Endothelial cell of umbilical vein (primary cell): ENCODE measurements around the gene GABPB1. TPM values are rescaled to one million over a fixed set of nuclear protein-coding genes. Genes with fewer than 3 reads are reported as not detected.

Experiments
- BruUV-seq: library from RNA; stranded (reverse); fragments of 400-500 nt; replicated peaks from 2 replicates; lab custom pipeline; 2021; lab: Mats Ljungman, UMichigan
- CTCF ChIA-PET: fragments of 300-600, 350-600 bp; sonication (Branson Sonifier 250); formaldehyde crosslinking; loops from one replicate; lab custom pipeline; 2021; ENCODE audit warnings: antibody characterized with exemption, inconsistent platforms; lab: Charles Lee
- POLR2A ChIA-PET: fragments of 300-600, 350-600 bp; sonication (Branson Sonifier 250); formaldehyde crosslinking; loops from one replicate; lab custom pipeline; 2021; ENCODE audit warnings: antibody characterized with exemption, inconsistent platforms; lab: Charles Lee
- DNase-seq: peaks from one replicate; pipeline ENCODE4 v3.0.0-alpha.2; 2011; ENCODE audit warnings: low read depth, low spot score
- FAIRE-seq: peaks from 2 replicates; lab custom pipeline; 2011; peaks lifted over from hg19 to GRCh38; lab: Jason Lieb, UNC
- H2AFZ ChIP-seq: 2 replicates; pipeline ENCODE4 v1.6.0; 2012; ENCODE audit warnings: low read depth, low read length, control low read depth, inconsistent platforms
- H3K27ac ChIP-seq: 2 replicates; pipeline ENCODE4 v1.5.1; 2011; ENCODE audit warnings: low read depth, mild to moderate bottlenecking, control low read depth, low read length, moderate library complexity; ENCODE audit not compliant: insufficient read depth
- H3K27me3 ChIP-seq, 2 experiments: 2 replicates each; pipeline versions ENCODE4 v1.6.0 to v1.6.1; 2011; ENCODE audit warnings: low read length in 2 of 2, mixed read lengths in 1 of 2; ENCODE audit not compliant: control insufficient read depth in 2 of 2, insufficient read depth in 2 of 2
- H3K36me3 ChIP-seq, 2 experiments: 2 replicates in 1 of 2; 3 replicates in 1 of 2; pipeline ENCODE4 v1.5.1; 2011; ENCODE audit warnings: low read length in 2 of 2, mild to moderate bottlenecking in 1 of 2, moderate library complexity in 1 of 2; ENCODE audit not compliant: control insufficient read depth in 2 of 2, insufficient read depth in 2 of 2; ENCODE audit errors: extremely low read depth in 1 of 2
- H3K4me1 ChIP-seq: 3 replicates; pipeline ENCODE4 v1.5.1; 2011; ENCODE audit warnings: mild to moderate bottlenecking, low read length; ENCODE audit not compliant: control insufficient read depth, insufficient read depth; ENCODE audit errors: extremely low read depth
- H3K4me2 ChIP-seq: 2 replicates; pipeline ENCODE4 v1.6.1; 2011; ENCODE audit warnings: low read length, control low read depth, mixed read lengths; ENCODE audit not compliant: insufficient read depth
- H3K4me3 ChIP-seq, 3 experiments: fragments of 200-600 bp in 1 of 3; sonication (generic), shearing (Covaris generic) in 1 of 3; replicated peaks in 1 of 3; 2 replicates each; pipeline ENCODE4 v1.5.1; 2011 to 2016; ENCODE audit warnings: control low read depth in 3 of 3, low read length in 3 of 3, mild to moderate bottlenecking in 2 of 3, inconsistent platforms in 1 of 3, low read depth in 1 of 3, moderate library complexity in 1 of 3; ENCODE audit not compliant: insufficient read depth in 1 of 3
- H3K79me2 ChIP-seq: 2 replicates; pipeline ENCODE4 v1.6.0; 2012; ENCODE audit warnings: low read length, inconsistent platforms; ENCODE audit not compliant: control insufficient read depth, insufficient read depth
- H3K9ac ChIP-seq: replicated peaks from 2 replicates; pipeline ENCODE3; 2011; ENCODE audit warnings: low read length, control low read depth; ENCODE audit not compliant: insufficient read depth; ENCODE audit errors: extremely low read depth
- H3K9me1 ChIP-seq: replicated peaks from 3 replicates; pipeline ENCODE4 v1.6.0; 2011; ENCODE audit warnings: mild to moderate bottlenecking, low read length; ENCODE audit not compliant: control insufficient read depth, insufficient read depth; ENCODE audit errors: extremely low read depth
- H3K9me3 ChIP-seq: replicated peaks from 2 replicates; pipeline ENCODE4 v1.5.1; 2012; ENCODE audit warnings: low read length, inconsistent platforms; ENCODE audit not compliant: control insufficient read depth, insufficient read depth
- H4K20me1 ChIP-seq: replicated peaks from 2 replicates; pipeline ENCODE3; 2011; ENCODE audit warnings: mild to moderate bottlenecking, low read length; ENCODE audit not compliant: control insufficient read depth, insufficient read depth; ENCODE audit errors: extremely low read depth
- EZH2 ChIP-seq: IDR thresholded peaks from 2 replicates; pipeline ENCODE4 v1.6.1; 2012; ENCODE audit warnings: borderline replicate concordance, low read depth, mild to moderate bottlenecking, moderate library complexity, low read length, inconsistent platforms; ENCODE audit not compliant: severe bottlenecking
- FOS ChIP-seq: IDR thresholded peaks from 2 replicates; pipeline ENCODE4 v1.6.1; 2011; ENCODE audit warnings: mild to moderate bottlenecking, low read length, moderate library complexity, borderline replicate concordance; ENCODE audit not compliant: insufficient read depth
- GATA2 ChIP-seq: IDR thresholded peaks from 2 replicates; pipeline ENCODE4 v1.7.0; 2011; ENCODE audit warnings: low read depth, mild to moderate bottlenecking, moderate library complexity, mixed read lengths, low read length; ENCODE audit not compliant: insufficient read length, insufficient read depth
- JUN ChIP-seq: IDR thresholded peaks from 2 replicates; pipeline ENCODE4 v1.6.1; 2011; ENCODE audit warnings: borderline replicate concordance, low read depth; ENCODE audit not compliant: insufficient read length, insufficient read depth
- MYC ChIP-seq: IDR thresholded peaks from one replicate; pipeline ENCODE4 v1.6.1; 2011; ENCODE audit warnings: mild to moderate bottlenecking, low read depth, low read length
- POLR2A ChIP-seq: IDR thresholded peaks from 2 replicates; pipeline ENCODE4 v1.6.1; 2012; ENCODE audit warnings: low read depth, mild to moderate bottlenecking, control low read depth, low read length
- POLR2AphosphoS5 ChIP-seq: IDR thresholded peaks from 2 replicates; pipeline ENCODE4 v1.6.1; 2012; ENCODE audit warnings: low read depth, mild to moderate bottlenecking, control low read depth, low read length, moderate library complexity; ENCODE audit not compliant: insufficient read depth
- dilution Hi-C: fragments of 300-500 bp; cut with MboI; formaldehyde crosslinking; loops from one replicate; pipeline ENCODE4 v1.15.0; 2019; ENCODE audit warnings: low sequenced_read_pairs; ENCODE audit not compliant: extremely low pct_ligation_motif_present
- intact Hi-C: fragments of 100-400 bp; cut with micrococcal nuclease; formaldehyde crosslinking; loops from one replicate; pipeline ENCODE4 v1.10.0; 2022
- polyA plus RNA-seq, 4 experiments: library from polyadenylated mRNA; depleted of rRNA in 3 of 4; stranded (reverse) in 3 of 4; unstranded in 1 of 4; fragments of >200 nt; gene quantifications; 2 replicates each; pipeline versions ENCODE4 v1.2.1 to v1.2.3, GENCODE V29; 2011 to 2012; ENCODE audit warnings: missing spikeins in 1 of 4
- total RNA-seq: library from RNA; stranded (reverse); gene quantifications from 2 replicates; pipeline ENCODE4 v1.2.3, GENCODE V29; 2021
- TF ChIP-seq, protein P1 (sequence below), 2 donors: IDR thresholded peaks; 1 replicate in 1 of 2; 2 replicates in 1 of 2; pipeline ENCODE4 v1.5.1; 2011; ENCODE audit warnings: low read length in 2 of 2, mild to moderate bottlenecking in 2 of 2, moderate library complexity in 2 of 2, control low read depth in 1 of 2, inconsistent platforms in 1 of 2, low read depth in 1 of 2; ENCODE audit not compliant: insufficient read depth in 1 of 2; ENCODE audit errors: extremely low read depth in 1 of 2
- TF ChIP-seq, protein P2 (sequence below): IDR thresholded peaks from 2 replicates; pipeline ENCODE4 v1.6.1; 2011; ENCODE audit not compliant: insufficient read depth, insufficient read length

The GABPB1 gene
- total and polyA plus RNA-seq, 2 donors (not counting 3 experiments of a cell fraction or from before 2014, with no cell fraction given): 42.3 to 59.7 TPM

DNA sequence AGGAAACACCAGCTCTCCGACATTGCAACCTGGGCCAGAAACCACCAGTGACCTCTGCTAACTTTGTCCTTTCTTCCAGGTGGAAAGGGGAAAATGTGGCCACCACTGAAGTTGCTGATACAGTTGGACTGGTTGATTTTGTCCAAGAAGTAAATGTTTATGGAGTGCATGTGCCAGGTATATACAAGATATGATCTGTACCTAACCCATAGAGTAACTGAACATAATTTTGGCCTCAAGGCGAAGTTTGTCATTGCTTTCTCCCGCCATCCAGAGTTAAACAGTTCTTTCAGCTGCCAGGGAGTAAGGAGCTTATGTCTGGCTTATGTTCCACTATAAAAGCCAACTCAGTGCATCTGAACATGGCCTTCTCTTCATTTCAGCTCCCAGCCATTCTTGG lies 126.1 kb downstream of the GABPB1 start:
- H4K20me1 ChIP-seq: no peaks in the 10 kb centered on the region
- dilution Hi-C loops: no loop called here
- ChIA-PET POLR2A (no interaction called here), CTCF (interaction anchor here (0.7 to 1.3 kb wide), 3 partner anchors 9 to 40 kb away, joined by 3 to 5 read pairs (median 3); no protein-coding TSS in a partner anchor)
- no peaks in the 10 kb centered on the region for H3K79me2 ChIP-seq
- H3K4me2 ChIP-seq: no peak overlapping the region
- no peak overlapping the region for H3K27ac ChIP-seq
- TF ChIP-seq, protein P1, sequence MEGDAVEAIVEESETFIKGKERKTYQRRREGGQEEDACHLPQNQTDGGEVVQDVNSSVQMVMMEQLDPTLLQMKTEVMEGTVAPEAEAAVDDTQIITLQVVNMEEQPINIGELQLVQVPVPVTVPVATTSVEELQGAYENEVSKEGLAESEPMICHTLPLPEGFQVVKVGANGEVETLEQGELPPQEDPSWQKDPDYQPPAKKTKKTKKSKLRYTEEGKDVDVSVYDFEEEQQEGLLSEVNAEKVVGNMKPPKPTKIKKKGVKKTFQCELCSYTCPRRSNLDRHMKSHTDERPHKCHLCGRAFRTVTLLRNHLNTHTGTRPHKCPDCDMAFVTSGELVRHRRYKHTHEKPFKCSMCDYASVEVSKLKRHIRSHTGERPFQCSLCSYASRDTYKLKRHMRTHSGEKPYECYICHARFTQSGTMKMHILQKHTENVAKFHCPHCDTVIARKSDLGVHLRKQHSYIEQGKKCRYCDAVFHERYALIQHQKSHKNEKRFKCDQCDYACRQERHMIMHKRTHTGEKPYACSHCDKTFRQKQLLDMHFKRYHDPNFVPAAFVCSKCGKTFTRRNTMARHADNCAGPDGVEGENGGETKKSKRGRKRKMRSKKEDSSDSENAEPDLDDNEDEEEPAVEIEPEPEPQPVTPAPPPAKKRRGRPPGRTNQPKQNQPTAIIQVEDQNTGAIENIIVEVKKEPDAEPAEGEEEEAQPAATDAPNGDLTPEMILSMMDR (IDR thresholded peaks at IDR 0.05; ENCODE audit: extremely low read depth in 1 of 2, insufficient read depth in 1 of 2, low read depth in 1 of 2, low read length in 2 of 2): no peak
- TF ChIP-seq, protein P2, sequence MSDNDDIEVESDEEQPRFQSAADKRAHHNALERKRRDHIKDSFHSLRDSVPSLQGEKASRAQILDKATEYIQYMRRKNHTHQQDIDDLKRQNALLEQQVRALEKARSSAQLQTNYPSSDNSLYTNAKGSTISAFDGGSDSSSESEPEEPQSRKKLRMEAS: no peak
- TF ChIP-seq JUN: no peak
- TF ChIP-seq POLR2A: no peak
- no peak for TF ChIP-seq FOS
- TF ChIP-seq MYC: no peak
- TF ChIP-seq GATA2: no peak
- no peak for TF ChIP-seq EZH2
- TF ChIP-seq POLR2AphosphoS5: no peak
- H2AFZ ChIP-seq: no peak overlapping the region
- DNase-seq (no peak), FAIRE-seq (no peak)
- BruUV-seq: no TSS peak
- no peaks in the 10 kb centered on the region for H3K9me3 ChIP-seq
- no peak overlapping the region for H3K4me3 ChIP-seq
- intact Hi-C loops: no loop called here
- no peaks in the 10 kb centered on the region for H3K36me3 ChIP-seq
- H3K9me1 ChIP-seq: no peaks in the 10 kb centered on the region
- no peaks in the 10 kb centered on the region for H3K27me3 ChIP-seq
- H3K4me1 ChIP-seq: no peaks in the 10 kb centered on the region
- H3K9ac ChIP-seq: no peak overlapping the region
